HCT116 (cell line): ENCODE measurements around the gene MRPS2. TPM values are rescaled to one million over a fixed set of nuclear protein-coding genes. Genes with fewer than 3 reads are reported as not detected.
A peak's percentile ranks its signal among the peaks of the same experiment; 100 is the strongest.

Source experiments
- ATAC-seq: fragments of 200-7000 bp; cut with Tn5 transposase; 2 replicates; pipeline ENCODE4 v1.9.1; 2020; ENCODE audit warnings: mild to moderate bottlenecking, moderate library complexity
- BruUV-seq: library from RNA; stranded (reverse); fragments of 400-500 nt; replicated peaks from 2 replicates; lab custom pipeline; 2021; lab: Mats Ljungman, UMichigan
- CTCF ChIA-PET: fragments of 300-600 bp; sonication (Branson Sonifier 250); formaldehyde crosslinking; loops from one replicate; lab custom pipeline; 2021; ENCODE audit warnings: antibody characterized with exemption; lab: Charles Lee
- POLR2A ChIA-PET: fragments of 300-600, 350-600 bp; sonication (Branson Sonifier 250); formaldehyde crosslinking; loops from one replicate; lab custom pipeline; 2021; ENCODE audit warnings: antibody characterized with exemption; lab: Charles Lee
- RAD21 ChIA-PET, 2 experiments: fragments of 300-600 bp; sonication (Branson Sonifier 250); formaldehyde crosslinking; loops; one replicate each; lab custom pipeline; 2023; ENCODE audit warnings: low total read pairs in 2 of 2; ENCODE audit not compliant: uncharacterized antibody in 2 of 2, unreplicated experiment in 2 of 2, low non-redundant PET in 1 of 2; lab: Charles Lee
- DNase-seq: peaks from one replicate; pipeline ENCODE4 v3.0.0-alpha.2; 2010; ENCODE audit warnings: low read depth, low spot score
- H2AFZ ChIP-seq: fragments of 200-600 bp; shearing (Covaris generic), sonication (generic); 2 replicates; pipeline ENCODE4 v1.6.1; 2017; ENCODE audit warnings: low read depth, mixed run types, mixed read lengths, antibody characterized with exemption, low read length; ENCODE audit not compliant: poor library complexity, severe bottlenecking
- H3K27ac ChIP-seq: 2 replicates; pipeline ENCODE4 v1.5.1; 2012; ENCODE audit warnings: low read depth, low read length
- H3K27me3 ChIP-seq: fragments of 200-600 bp; sonication (generic); 2 replicates; pipeline ENCODE4 v1.6.1; 2016; ENCODE audit warnings: mixed run types, low read length, mixed read lengths; ENCODE audit not compliant: insufficient read depth
- H3K36me3 ChIP-seq, 2 experiments: fragments of 200-500 bp in 1 of 2; fragments of 200-600 bp in 1 of 2; sonication (Bioruptor generic) in 1 of 2; sonication (generic) in 1 of 2; 2 replicates each; pipeline versions ENCODE4 v1.5.1 to v1.6.1; 2014 to 2016; ENCODE audit warnings: low read length in 2 of 2, inconsistent platforms in 1 of 2, mixed read lengths in 1 of 2, mixed run types in 1 of 2; ENCODE audit not compliant: insufficient read depth in 2 of 2, control insufficient read depth in 1 of 2
- H3K4me1 ChIP-seq, 2 experiments: fragments of 200-600 bp in 1 of 2; sonication (generic) in 1 of 2; 2 replicates each; pipeline versions ENCODE4 v1.5.1 to v1.6.1; 2012 to 2017; ENCODE audit warnings: low read length in 2 of 2, inconsistent platforms in 1 of 2, mild to moderate bottlenecking in 1 of 2, mixed read lengths in 1 of 2, mixed run types in 1 of 2, moderate library complexity in 1 of 2; ENCODE audit not compliant: insufficient read depth in 2 of 2, control insufficient read depth in 1 of 2
- H3K4me2 ChIP-seq: fragments of 200-600 bp; sonication (generic); 2 replicates; pipeline ENCODE4 v1.6.1; 2017; ENCODE audit warnings: mixed run types, low read length, mixed read lengths
- H3K4me3 ChIP-seq, 2 experiments: fragments of 200-600 bp in 1 of 2; sonication (generic) in 1 of 2; replicated peaks in 1 of 2; 2 replicates each; pipeline ENCODE4 v1.5.1; 2011 to 2016; ENCODE audit warnings: low read length in 2 of 2, control low read depth in 1 of 2, low read depth in 1 of 2, mild to moderate bottlenecking in 1 of 2, mixed read lengths in 1 of 2, mixed run types in 1 of 2
- H3K79me2 ChIP-seq: fragments of 200-600 bp; sonication (generic); 2 replicates; pipeline ENCODE4 v1.6.1; 2017; ENCODE audit warnings: mild to moderate bottlenecking, mixed run types, low read length, moderate library complexity, mixed read lengths; ENCODE audit not compliant: insufficient read depth
- H3K9ac ChIP-seq: fragments of 200-600 bp; sonication (generic); 2 replicates; pipeline ENCODE4 v1.6.1; 2016; ENCODE audit warnings: low read length, mixed read lengths
- H3K9me2 ChIP-seq: fragments of 200-600 bp; sonication (generic), shearing (Covaris generic); 2 replicates; pipeline ENCODE4 v1.6.1; 2017; ENCODE audit warnings: mixed run types, mild to moderate bottlenecking, moderate library complexity; ENCODE audit not compliant: insufficient read depth
- H3K9me3 ChIP-seq, 2 experiments: fragments of 200-500 bp in 1 of 2; fragments of 200-600 bp in 1 of 2; sonication (Bioruptor generic) in 1 of 2; sonication (generic) in 1 of 2; 2 replicates each; pipeline ENCODE4 v1.6.1; 2014 to 2017; ENCODE audit warnings: low read length in 2 of 2, mixed read lengths in 2 of 2, inconsistent platforms in 1 of 2, low read depth in 1 of 2, mild to moderate bottlenecking in 1 of 2, mixed run types in 1 of 2, moderate library complexity in 1 of 2; ENCODE audit not compliant: control insufficient read depth in 1 of 2, insufficient read depth in 1 of 2
- H4K20me1 ChIP-seq: fragments of 200-600 bp; sonication (generic), shearing (Covaris generic); 2 replicates; pipeline ENCODE4 v1.6.1; 2017; ENCODE audit warnings: mixed run types, mild to moderate bottlenecking, moderate library complexity; ENCODE audit not compliant: insufficient read depth
- CBX3 ChIP-seq: IDR thresholded peaks from 2 replicates; pipeline ENCODE4 v1.6.1; 2012; ENCODE audit warnings: low read depth
- CTCF ChIP-seq, 3 experiments: fragments of 200-600 bp in 1 of 3; sonication (generic) in 1 of 3; IDR thresholded peaks in 2 of 3; conservative IDR thresholded peaks in 1 of 3; 2 replicates each; pipeline ENCODE4 v1.5.1; 2012 to 2017; ENCODE audit warnings: low read depth in 2 of 3, low read length in 2 of 3, antibody characterized with exemption in 1 of 3, borderline replicate concordance in 1 of 3, control low read depth in 1 of 3, mild to moderate bottlenecking in 1 of 3, mixed read lengths in 1 of 3, mixed run types in 1 of 3, moderate library complexity in 1 of 3; ENCODE audit not compliant: insufficient read depth in 1 of 3
- FOSL1 ChIP-seq: IDR thresholded peaks from 2 replicates; pipeline ENCODE4 v1.6.1; 2012; ENCODE audit warnings: low read depth
- RAD21 ChIP-seq: IDR thresholded peaks from 2 replicates; pipeline ENCODE4 v1.6.1; 2012; ENCODE audit warnings: low read depth, mild to moderate bottlenecking
- TCF7L2 ChIP-seq: IDR thresholded peaks from 2 replicates; pipeline ENCODE4 v1.7.0; 2011; ENCODE audit warnings: borderline replicate concordance, inconsistent platforms; ENCODE audit not compliant: insufficient read depth, insufficient read length; ENCODE audit errors: extremely low read depth
- intact Hi-C: fragments of 100-400 bp; cut with micrococcal nuclease; formaldehyde crosslinking; loops from 2 replicates; pipeline ENCODE4 v1.10.0; 2022
- total RNA-seq: library from RNA; stranded (reverse); gene quantifications from one replicate; pipeline ENCODE4 v1.2.1, GENCODE V29; 2021; ENCODE audit not compliant: unreplicated experiment
- TF ChIP-seq, protein P1 (sequence below): IDR thresholded peaks from 2 replicates; pipeline ENCODE4 v1.6.1; 2012
- TF ChIP-seq, protein P2 (sequence below): IDR thresholded peaks from 2 replicates; pipeline ENCODE4 v1.6.1; 2012; ENCODE audit warnings: low read depth

MRPS2 gene
- total RNA-seq, 1 experiment from 2014 or later: 85.1 TPM

GRCh38 chr9:135468854-135469521 is 31.5 kb upstream of the MRPS2 start (continued):
- TF ChIP-seq CTCF (IDR thresholded peaks at IDR 0.05 in 2 of 3, conservative IDR thresholded peaks at IDR 0.05 in 1 of 3; ENCODE audit: borderline replicate concordance in 1 of 3, insufficient read depth in 1 of 3, low read depth in 2 of 3, low read length in 2 of 3): no peak

DNA sequence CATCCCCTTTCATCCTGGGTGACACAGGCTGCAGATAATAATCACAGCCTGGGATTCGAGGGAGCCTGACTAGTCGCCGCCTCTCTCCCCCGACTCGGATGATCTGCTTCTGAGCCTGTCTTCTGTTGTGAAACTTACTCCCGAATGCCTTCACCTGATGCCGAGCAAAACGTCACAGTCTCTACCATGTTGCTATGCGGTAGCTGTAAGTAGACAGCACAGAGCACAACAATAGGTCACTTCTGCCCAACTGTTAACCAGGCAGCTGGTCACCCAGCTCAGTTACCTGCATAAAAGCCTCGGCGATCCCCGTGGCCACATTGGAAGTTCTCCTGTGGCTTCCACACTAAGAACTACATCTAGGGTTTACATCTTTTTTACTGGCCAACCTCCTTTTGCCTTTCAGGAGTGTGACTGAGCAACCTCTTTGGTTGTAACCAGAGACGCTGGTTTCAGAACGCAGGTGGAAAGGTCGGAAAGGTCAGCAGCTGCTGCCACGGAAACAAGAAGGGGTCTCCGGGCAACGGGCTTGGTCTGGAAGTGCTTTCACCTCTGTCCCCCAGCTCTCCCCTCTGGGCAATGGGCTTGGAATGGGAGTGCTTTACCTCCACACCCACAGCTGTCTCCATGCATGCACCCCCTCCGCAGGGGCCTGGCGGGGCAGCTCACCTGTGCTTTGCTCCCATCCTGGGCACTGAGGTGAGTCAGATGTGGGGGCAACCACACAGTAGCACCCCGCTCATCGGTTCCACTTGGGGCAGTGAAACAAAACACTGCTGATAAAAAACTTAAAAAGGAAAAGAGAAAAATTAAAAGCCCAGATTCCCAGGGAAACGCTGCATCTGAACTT is 28.5 kb upstream of the MRPS2 start:
- no peak for DNase-seq
- Histone ChIP-seq H3K4me2 (peak overlapping the region; percentile 14; the same call in 1 of the 2 replicates), H3K9me3 (no peaks in the 10 kb centered on the region), H2AFZ (no peak overlapping the region), H3K9me2 (no peaks in the 10 kb centered on the region), H3K9ac (no peak overlapping the region), H3K4me1 (peaks cover 28 to 53% of the 10 kb centered on the region in 2 experiments), H3K27ac (no peak overlapping the region), H4K20me1 (no peaks in the 10 kb centered on the region), H3K36me3 (no peaks in the 10 kb centered on the region), H3K79me2 (peaks cover 5% of the 10 kb centered on the region; the same call in 1 of the 2 replicates), H3K4me3 (no peak overlapping the region), H3K27me3 (no peaks in the 10 kb centered on the region)
- TF ChIP-seq FOSL1 (no peak), TCF7L2 (no peak), CBX3 (no peak), CTCF (IDR thresholded peaks at IDR 0.05 in 2 of 3, conservative IDR thresholded peaks at IDR 0.05 in 1 of 3; ENCODE audit: borderline replicate concordance in 1 of 3, insufficient read depth in 1 of 3, low read depth in 2 of 3, low read length in 2 of 3) (no peak), RAD21 (no peak)
- TF ChIP-seq, protein P1, sequence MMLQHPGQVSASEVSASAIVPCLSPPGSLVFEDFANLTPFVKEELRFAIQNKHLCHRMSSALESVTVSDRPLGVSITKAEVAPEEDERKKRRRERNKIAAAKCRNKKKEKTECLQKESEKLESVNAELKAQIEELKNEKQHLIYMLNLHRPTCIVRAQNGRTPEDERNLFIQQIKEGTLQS: no peak
- TF ChIP-seq, protein P2, sequence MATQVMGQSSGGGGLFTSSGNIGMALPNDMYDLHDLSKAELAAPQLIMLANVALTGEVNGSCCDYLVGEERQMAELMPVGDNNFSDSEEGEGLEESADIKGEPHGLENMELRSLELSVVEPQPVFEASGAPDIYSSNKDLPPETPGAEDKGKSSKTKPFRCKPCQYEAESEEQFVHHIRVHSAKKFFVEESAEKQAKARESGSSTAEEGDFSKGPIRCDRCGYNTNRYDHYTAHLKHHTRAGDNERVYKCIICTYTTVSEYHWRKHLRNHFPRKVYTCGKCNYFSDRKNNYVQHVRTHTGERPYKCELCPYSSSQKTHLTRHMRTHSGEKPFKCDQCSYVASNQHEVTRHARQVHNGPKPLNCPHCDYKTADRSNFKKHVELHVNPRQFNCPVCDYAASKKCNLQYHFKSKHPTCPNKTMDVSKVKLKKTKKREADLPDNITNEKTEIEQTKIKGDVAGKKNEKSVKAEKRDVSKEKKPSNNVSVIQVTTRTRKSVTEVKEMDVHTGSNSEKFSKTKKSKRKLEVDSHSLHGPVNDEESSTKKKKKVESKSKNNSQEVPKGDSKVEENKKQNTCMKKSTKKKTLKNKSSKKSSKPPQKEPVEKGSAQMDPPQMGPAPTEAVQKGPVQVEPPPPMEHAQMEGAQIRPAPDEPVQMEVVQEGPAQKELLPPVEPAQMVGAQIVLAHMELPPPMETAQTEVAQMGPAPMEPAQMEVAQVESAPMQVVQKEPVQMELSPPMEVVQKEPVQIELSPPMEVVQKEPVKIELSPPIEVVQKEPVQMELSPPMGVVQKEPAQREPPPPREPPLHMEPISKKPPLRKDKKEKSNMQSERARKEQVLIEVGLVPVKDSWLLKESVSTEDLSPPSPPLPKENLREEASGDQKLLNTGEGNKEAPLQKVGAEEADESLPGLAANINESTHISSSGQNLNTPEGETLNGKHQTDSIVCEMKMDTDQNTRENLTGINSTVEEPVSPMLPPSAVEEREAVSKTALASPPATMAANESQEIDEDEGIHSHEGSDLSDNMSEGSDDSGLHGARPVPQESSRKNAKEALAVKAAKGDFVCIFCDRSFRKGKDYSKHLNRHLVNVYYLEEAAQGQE: no peak
- ChIA-PET CTCF (interaction anchor here (1.3 kb wide), 1 partner anchor 9 kb away, joined by 3 read pairs; no protein-coding TSS in a partner anchor), RAD21 (no interaction called here), POLR2A (interaction anchor here (1.5 kb wide), 1 partner anchor 9 kb away, joined by 5 read pairs; no protein-coding TSS in a partner anchor)
- intact Hi-C loops: no loop called here
- no TSS peak for BruUV-seq
- ATAC-seq: no peak
